AG08396 (cell line): ENCODE data around the gene SURF6.
"Not testable (repeated sequence)": the region's sequence is repeated elsewhere in the genome, so short reads cannot be mapped to it uniquely, and the experiment has no call there.

ENCODE experiments used
- DNase-seq: peaks from one replicate; pipeline ENCODE4 v3.0.0; 2012; ENCODE audit warnings: low spot score, mixed read lengths

SURF6 gene

GRCh38 chr9:133347985-133348717 is 12.2 kb upstream of the SURF6 start, which contains the start of the genes MED22 and RPL7A:
MED22 (minus strand) TSS chr9:133348131; CDS start chr9:133346662, 1,469 bp downstream.
RPL7A (plus strand) TSS chr9:133348218; CDS start chr9:133348244, 26 bp downstream.
- DNase-seq = peak; percentile 94

DNA sequence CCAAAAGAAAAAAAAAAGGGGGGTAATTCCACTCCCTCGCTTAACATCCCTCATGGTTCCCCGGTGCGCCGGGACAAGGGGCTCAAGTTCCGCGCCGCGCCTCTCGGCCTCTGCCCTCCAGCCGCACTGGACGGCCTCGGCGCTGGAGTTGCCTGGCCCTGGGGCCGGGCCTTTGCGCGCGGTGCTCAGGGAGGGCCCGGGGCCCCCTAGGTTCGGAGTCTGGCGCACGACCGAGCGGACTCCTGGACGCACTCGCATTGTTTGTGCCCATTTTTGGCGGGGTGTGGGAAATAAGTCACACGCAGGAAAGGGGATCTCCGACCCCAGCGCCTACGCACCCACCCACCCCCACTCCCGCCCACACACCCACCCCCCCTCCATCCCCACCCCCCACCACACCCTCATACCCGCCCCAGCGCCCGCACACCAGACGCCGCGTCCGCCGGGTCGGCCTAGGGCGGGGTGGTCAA is 11.6 kb upstream of the SURF6 start:
- peak; percentile 69 for DNase-seq

DNA sequence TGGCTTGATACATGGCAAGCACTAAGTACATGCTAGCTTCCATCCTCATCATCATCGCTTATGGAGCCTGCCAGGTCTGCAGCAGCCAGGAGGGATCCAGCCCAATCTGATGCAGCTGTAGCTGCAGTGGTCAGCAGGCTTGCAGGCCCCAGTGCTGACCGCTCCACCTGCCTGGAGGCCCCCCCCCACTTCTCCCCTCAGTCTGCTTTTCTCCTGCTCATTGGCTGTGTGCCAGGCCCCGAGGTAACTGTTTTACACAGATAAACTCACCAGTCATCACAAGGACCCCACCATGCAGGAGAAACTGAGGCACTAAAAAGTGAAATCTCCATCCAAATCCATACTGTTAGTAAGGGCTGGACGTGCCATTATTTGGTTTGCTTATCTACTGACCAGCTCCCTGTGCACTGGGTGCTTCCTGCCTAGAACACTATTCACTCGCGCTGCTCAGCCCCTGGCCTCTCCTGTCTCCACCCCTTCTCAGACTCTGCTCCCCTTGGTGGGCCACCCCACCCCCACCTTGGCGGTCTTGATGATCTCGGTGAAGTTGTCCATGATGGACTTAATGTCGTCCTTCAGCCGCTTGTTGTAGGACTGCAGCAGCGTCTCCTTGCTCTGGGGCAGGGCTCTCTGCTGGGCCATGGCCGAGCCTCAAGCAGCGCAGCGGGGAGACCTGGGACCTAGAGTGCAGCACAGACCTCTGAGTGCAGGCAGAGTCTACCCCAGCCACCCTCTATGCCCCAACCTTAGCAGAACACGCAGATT is 10.2 kb upstream of the SURF6 start:
- DNase-seq = no peak

DNA sequence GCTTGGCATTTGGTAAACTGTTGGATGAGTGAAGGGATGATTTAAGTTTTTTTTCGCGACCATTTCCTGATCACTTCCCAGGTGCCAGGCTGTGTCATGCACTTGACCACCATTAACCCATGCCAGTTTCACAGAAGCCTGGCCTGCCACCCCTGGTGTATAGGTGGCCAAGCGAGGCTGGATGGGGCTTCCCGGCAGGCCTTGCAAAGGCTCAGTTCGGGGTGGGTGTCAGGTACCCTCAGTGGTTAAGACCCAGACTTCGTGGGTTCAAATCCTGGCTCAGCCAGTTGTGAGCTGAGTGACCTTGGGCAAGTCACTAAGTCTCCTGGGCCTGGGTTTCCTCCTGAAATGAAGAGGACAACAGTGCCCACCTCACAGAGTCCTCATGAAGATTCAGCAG is 9.6 kb upstream of the SURF6 start:
- DNase-seq = no peak

GRCh38 chr9:133344979-133345378 is 9.0 kb upstream of the SURF6 start:
- no peak for DNase-seq

DNA sequence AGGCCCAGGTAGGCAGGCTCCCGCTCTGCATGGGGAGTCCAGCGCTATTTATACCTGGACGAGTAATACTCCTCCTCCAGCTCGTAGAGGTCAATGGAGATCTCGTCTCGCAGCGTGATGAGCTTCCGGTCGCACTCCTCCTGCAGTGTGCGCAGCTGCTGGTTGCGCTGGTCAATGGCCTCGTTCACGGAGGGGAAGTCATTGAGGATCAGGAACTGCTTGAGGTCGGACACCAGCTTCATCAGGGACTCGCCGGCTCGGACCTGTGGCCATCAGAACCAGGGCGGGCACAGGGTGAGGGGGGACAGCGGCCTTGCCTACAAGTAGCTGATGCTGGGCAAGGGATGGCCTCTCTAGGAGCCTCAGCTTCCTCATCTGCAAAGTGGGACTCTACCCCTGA is 8.1 kb upstream of the SURF6 start:
- no peak for DNase-seq

- no peak for DNase-seq
These were observed 6.6 kb upstream of the SURF6 start for GRCh38 chr9:133342570-133342969.

- no peak for DNase-seq
These were observed 6.0 kb upstream of the SURF6 start for GRCh38 chr9:133342069-133342406.

- DNase-seq = no peak
These were observed 5.5 kb upstream of the SURF6 start for GRCh38 chr9:133341369-133342068.

GRCh38 chr9:133340916-133341315 is 4.9 kb upstream of the SURF6 start:
- no peak for DNase-seq

DNA sequence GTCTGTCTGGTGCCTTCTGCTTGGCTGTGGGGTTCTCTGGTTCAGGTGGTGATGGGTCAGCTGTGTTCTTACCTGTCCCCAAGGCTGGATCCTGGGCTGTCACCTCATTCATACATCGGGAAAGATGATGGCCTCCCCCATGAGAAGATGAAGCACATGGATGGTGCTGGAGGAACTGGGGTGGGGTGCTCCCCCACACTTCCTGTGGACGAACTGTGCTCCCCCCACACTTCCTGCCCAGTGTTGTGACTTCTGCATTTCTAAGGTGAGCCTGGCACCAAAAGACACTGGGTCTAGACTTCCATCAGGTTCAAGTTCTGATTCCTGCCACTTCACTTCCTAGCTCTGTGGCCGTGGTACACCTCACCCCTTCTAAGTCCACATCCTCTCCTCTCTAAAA is 4.3 kb upstream of the SURF6 start:
- no peak for DNase-seq

GRCh38 chr9:133339641-133340040 is 3.7 kb upstream of the SURF6 start:
- DNase-seq = no peak

DNA sequence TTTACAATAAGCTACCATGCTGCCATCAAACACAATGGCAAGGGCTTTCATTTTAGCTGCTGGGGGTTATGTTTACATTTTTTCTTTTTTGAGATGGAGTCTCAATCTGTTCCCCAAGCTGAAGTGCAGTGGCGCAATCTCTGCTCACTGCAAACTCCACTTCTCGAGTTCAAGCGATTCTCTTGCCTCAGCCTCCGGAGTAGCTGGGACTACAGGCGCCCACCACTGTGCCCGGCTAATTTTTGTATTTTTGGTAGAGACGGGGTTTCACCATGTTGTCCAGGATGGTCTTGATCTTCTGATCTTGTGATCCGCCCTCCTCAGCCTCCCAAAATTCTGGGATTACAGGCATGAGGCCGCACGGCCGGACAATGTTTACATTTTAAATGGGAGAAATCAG is 1.1 kb downstream of the SURF6 start:
- DNase-seq = not testable (repeated sequence)

DNA sequence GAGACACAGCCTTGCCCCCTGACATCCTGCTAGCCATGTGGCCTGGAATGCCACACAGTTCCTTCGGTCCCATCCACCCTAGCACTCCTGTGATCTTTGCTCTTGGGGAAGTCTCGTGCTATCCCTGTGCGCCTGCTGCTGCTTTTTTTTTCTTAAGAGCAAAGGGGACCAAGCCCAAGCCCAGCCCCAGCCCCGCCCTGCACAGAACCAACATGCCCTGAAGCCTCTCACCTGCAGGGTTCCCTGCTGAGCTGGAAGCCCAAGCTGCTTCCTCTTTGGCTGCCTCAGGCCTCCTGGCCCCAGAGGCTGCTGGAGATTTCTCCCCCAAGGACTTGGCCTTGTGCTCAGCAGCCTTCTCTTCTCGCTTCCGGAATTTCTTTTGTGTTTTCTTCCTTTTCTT is 1.8 kb downstream of the SURF6 start:
- no peak for DNase-seq

- no peak for DNase-seq
These were observed 2.4 kb downstream of the SURF6 start for GRCh38 chr9:133333566-133333965.

GRCh38 chr9:133333011-133333410 is 3.0 kb downstream of the SURF6 start:
- DNase-seq = no peak

DNA sequence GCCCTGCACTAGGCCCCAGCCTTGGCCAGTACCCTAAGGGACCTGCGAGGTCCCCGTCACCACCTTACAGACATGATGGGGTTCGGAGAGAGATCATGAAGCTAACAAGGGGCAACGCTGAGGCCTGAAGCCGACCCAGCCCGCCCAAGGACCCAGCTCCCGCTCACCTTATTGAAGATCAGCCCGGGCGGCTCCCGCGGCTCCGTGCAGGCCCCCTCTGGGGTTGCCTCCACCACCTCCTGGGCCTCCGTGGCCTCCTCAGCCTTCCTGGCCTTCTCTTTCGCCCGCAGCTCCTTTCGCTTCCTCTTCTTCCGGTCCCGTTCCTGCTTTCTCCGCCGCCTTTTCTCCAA is 3.6 kb downstream of the SURF6 start:
- no peak for DNase-seq

- DNase-seq = no peak
These were observed 4.2 kb downstream of the SURF6 start for GRCh38 chr9:133331641-133332380.

- no peak for DNase-seq
These were observed 4.8 kb downstream of the SURF6 start for GRCh38 chr9:133331221-133331620.

- DNase-seq = not testable (repeated sequence)
These were observed 6.5 kb downstream of the SURF6 start for GRCh38 chr9:133329306-133330156.

DNA sequence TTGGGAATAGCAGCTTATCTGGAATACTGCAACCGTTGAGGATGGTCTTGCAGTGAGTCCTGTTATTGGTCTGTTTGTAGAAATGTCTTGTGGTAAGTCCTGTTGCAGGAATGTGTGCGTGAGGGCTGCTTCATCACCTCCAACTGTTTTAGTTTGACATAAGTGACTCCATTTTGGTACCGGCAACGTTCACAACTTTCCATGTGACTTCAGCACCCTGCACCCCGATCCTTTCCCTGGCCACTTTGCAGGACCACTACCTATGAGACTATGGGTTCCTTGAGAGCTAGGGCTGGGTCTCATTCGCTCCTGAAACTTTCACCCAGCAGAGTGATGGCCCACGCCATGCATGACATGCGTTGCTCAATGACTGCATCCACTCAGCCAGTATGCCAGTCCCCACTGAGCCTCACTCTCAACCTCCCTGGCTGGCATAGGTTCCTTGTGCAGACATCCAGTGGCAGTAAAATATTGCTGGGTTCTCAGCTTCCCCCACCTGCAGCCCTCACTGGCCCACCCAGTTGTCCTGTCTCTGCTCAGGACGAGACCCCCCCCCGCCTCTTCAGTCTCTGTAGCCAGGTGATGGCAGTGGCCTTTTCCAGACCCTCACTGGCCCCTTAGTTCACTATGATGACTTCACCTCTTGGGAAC is 8.0 kb downstream of the SURF6 start:
- DNase-seq = no peak
